Common myeloid progenitor, CD34-positive (primary cell): ENCODE results near the gene BSND.
"Not testable (repeated sequence)": the region's sequence is repeated elsewhere in the genome, so short reads cannot be mapped to it uniquely, and the experiment has no call there.

Source experiments
- CTCF ChIA-PET: fragments of 350-600 bp; sonication (Branson Sonifier 250); formaldehyde crosslinking; loops from one replicate; lab custom pipeline; 2021; ENCODE audit warnings: antibody characterized with exemption; lab: Charles Lee
- POLR2A ChIA-PET: fragments of 350-600 bp; sonication (Branson Sonifier 250); formaldehyde crosslinking; loops from one replicate; lab custom pipeline; 2021; ENCODE audit warnings: antibody characterized with exemption; lab: Charles Lee
- DNase-seq, 3 donors: peaks; one replicate each; pipeline versions ENCODE4 v3.0.0 to v3.0.0-alpha.2; 2013
- H3K27ac ChIP-seq, 2 experiments: 1 replicate in 1 of 2; 2 replicates in 1 of 2; pipeline ENCODE4 v1.7.0; 2013; ENCODE audit warnings: inconsistent platforms in 2 of 2, low read length in 2 of 2, mild to moderate bottlenecking in 2 of 2, low read depth in 1 of 2, moderate library complexity in 1 of 2; ENCODE audit not compliant: severe bottlenecking in 2 of 2, insufficient read depth in 1 of 2, poor library complexity in 1 of 2
- H3K27me3 ChIP-seq, 5 experiments: replicated peaks in 2 of 5; 1 replicate in 3 of 5; 2 replicates in 2 of 5; pipeline versions ENCODE4 v1.6.1 to v1.7.0; 2013; ENCODE audit warnings: low read length in 4 of 5, mild to moderate bottlenecking in 2 of 5, moderate library complexity in 2 of 5, inconsistent platforms in 1 of 5; ENCODE audit not compliant: insufficient read depth in 5 of 5, control insufficient read depth in 4 of 5
- H3K36me3 ChIP-seq, 4 experiments: 1 replicate in 2 of 4; 2 replicates in 2 of 4; pipeline versions ENCODE4 v1.6.1 to v1.7.0; 2013; ENCODE audit warnings: low read length in 3 of 4, control low read depth in 1 of 4, mild to moderate bottlenecking in 1 of 4; ENCODE audit not compliant: control insufficient read depth in 4 of 4, insufficient read depth in 4 of 4
- H3K4me1 ChIP-seq, 4 experiments: 1 replicate in 3 of 4; 2 replicates in 1 of 4; pipeline versions ENCODE4 v1.6.1 to v1.7.1; 2013; ENCODE audit warnings: low read length in 3 of 4, mild to moderate bottlenecking in 3 of 4, control low read depth in 1 of 4, inconsistent platforms in 1 of 4, moderate library complexity in 1 of 4; ENCODE audit not compliant: control insufficient read depth in 4 of 4, insufficient read depth in 4 of 4; ENCODE audit errors: control extremely low read depth in 1 of 4
- H3K4me3 ChIP-seq, 7 experiments: 1 replicate in 4 of 7; 2 replicates in 3 of 7; pipeline versions ENCODE4 v1.5.1 to v1.7.0; 2013; ENCODE audit warnings: mild to moderate bottlenecking in 7 of 7, low read length in 6 of 7, moderate library complexity in 6 of 7, inconsistent platforms in 2 of 7, low read depth in 2 of 7, control low read depth in 1 of 7; ENCODE audit not compliant: insufficient read depth in 4 of 7, control insufficient read depth in 1 of 7; ENCODE audit errors: extremely low read depth in 1 of 7
- H3K9me3 ChIP-seq, 5 experiments: 1 replicate in 4 of 5; 2 replicates in 1 of 5; pipeline versions ENCODE4 v1.6.1 to v1.7.1; 2013; ENCODE audit warnings: low read length in 4 of 5, mild to moderate bottlenecking in 2 of 5, inconsistent platforms in 1 of 5, low read depth in 1 of 5, moderate library complexity in 1 of 5; ENCODE audit not compliant: control insufficient read depth in 4 of 5, insufficient read depth in 2 of 5; ENCODE audit errors: control extremely low read depth in 1 of 5
- WGBS: methylation state at CpG from one replicate; pipeline ENCODE4 v1.1.5; 2013; ENCODE audit not compliant: insufficient coverage; 5-methylcytosine and 5-hydroxymethylcytosine counted together

BSND gene

DNA sequence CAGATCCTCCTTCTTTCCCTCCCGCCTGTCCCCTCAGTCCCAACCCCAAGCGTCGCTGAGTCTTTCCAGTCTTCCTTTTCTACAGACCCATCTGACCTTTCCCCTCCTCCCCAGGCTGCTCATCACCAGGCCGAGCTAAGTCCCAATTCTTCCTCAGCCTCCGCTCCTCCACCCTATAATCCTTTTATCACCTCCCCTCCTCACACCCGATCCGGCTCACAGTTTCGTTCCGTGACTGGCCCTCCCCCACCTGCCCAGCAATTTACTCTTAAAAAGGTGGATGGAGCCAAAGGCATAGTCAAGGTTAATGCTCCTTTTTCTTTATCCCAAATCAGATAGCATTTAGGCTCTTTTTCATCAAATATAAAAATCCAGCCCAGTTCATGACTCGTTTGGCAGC, 25.4 kb downstream of the BSND start:
- H3K27ac ChIP-seq, H3K27me3 ChIP-seq, H3K4me1 ChIP-seq, POLR2A ChIA-PET, CTCF ChIA-PET, H3K36me3 ChIP-seq, DNase-seq, H3K4me3 ChIP-seq, H3K9me3 ChIP-seq: not testable (repeated sequence)
- WGBS = 100% methylated on average over 4 of the region's 10 CpGs

DNA sequence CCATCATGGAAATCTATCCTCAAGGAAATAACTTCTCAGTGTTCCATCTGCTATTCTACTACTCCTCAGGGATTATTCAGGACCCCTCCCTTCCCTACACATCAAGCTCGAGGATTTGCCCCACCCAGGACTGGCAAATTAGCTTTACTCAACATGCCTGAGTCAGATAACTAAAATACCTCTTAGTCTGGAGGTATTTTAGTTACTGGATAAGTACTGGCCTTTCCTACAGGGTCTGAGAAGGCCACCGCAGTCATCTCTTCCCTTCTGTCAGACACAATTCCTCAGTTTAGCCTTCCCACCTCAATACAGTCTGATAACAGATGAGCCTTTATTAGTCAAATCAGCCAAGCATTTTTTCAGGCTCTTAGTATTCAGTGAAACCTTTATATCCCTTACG, 27.9 kb downstream of the BSND start:
- 100% methylated on average over 1 of the region's 3 CpGs for WGBS
- H3K36me3 ChIP-seq, DNase-seq, H3K9me3 ChIP-seq, POLR2A ChIA-PET, H3K27me3 ChIP-seq, H3K4me1 ChIP-seq, H3K4me3 ChIP-seq, H3K27ac ChIP-seq, CTCF ChIA-PET: not testable (repeated sequence)

DNA sequence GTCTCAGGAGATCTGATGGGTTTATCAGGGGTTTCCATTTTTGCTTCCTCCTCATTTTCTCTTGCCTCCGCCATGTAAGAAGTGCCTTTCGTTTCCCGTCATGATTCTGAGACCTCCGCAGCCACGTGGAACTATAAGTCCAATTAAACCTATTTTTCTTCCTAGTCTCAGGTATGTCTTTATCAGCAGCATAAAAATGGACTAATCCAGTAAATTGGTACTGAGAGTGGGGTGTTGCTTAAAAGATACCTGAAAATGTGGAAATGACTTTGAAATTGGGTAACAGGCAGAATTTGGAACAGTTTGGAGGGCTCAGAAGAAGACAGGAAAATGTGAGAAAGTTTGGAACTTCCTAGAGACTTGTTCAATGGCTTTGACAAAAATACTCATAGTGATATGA, 32.4 kb downstream of the BSND start:
- DNase-seq, H3K36me3 ChIP-seq, H3K4me1 ChIP-seq, POLR2A ChIA-PET, H3K9me3 ChIP-seq, H3K27ac ChIP-seq, H3K4me3 ChIP-seq: not testable (repeated sequence)
- peaks cover 0 to 16% (median 9%) of the 10 kb centered on the region in 5 experiments for H3K27me3 ChIP-seq
- CTCF ChIA-PET = interaction anchor here (0.7 kb wide), 1 partner anchor 10 kb away, joined by 3 read pairs; no protein-coding TSS in a partner anchor
- 71% methylated on average over 1 of the region's 5 CpGs for WGBS

DNA sequence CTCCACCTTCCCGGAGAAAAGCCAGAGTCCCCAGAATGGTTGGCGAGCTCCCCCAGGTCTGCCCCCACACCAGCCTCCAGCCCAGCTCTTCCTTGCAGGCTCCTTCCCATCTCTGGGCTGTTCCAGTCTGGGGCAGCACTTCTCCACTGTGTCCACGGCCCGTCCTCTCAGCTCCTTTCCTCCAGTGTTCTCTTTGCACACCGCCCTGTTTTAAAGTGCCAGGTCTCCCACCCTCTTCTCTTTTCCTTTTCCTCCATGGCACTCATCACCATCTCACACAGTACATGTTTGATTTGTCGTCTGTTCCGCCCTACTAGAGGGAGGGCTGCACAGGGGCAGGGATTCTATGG, 34.5 kb downstream of the BSND start:
- H3K27ac ChIP-seq = no peak overlapping the region
- ChIA-PET POLR2A (no interaction called here), CTCF (interaction anchor here (1.4 to 2.3 kb wide), 2 partner anchors 11 to 37 kb away, joined by 4 to 9 read pairs; no protein-coding TSS in a partner anchor)
- no peaks in the 10 kb centered on the region for H3K9me3 ChIP-seq
- H3K36me3 ChIP-seq = no peaks in the 10 kb centered on the region
- H3K4me1 ChIP-seq = no peaks in the 10 kb centered on the region
- peaks cover 0 to 37% (median 22%) of the 10 kb centered on the region in 5 experiments for H3K27me3 ChIP-seq
- H3K4me3 ChIP-seq = no peak overlapping the region
- no peak for DNase-seq
- 97% methylated on average over 7 of the region's 7 CpGs for WGBS

DNA sequence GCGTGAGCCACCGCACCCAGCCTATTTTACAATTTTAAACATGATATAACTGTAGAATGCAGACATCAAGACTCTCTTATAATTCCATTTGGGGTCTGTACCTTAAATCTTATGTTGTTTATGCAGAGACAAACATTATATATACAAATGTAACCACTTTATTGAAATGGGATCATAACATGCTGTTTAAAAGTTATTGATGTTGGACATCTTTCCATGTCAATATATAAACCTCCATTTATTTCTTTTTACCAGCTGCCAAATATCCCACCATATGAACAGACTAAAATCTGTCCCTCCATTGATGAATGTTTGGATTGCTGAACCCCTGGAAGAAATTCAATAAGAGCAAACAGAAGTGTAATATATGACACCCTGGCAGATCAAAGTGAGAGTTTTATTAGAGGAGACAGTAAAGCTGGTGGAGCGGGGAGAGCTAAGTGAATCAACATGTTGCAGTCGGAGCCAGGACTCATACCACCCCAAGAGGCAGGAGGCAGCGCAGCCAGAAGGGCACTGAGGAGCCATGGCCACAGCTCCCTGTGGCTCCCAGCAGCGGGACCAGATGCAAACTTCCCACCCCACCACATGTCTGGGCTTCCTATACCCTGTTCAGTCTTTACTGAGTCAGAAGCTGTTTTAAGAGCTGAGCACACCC, 35.9 kb downstream of the BSND start:
- WGBS = 93% methylated on average over 4 of the region's 6 CpGs
- Histone ChIP-seq H3K27me3 (peaks cover 5 to 51% (median 31%) of the 10 kb centered on the region in 5 experiments), H3K4me1 (peaks cover 0 to 6% (median 4%) of the 10 kb centered on the region in 4 experiments), H3K4me3 (no peak overlapping the region), H3K36me3 (no peaks in the 10 kb centered on the region), H3K27ac (no peak overlapping the region), H3K9me3 (no peaks in the 10 kb centered on the region)
- DNase-seq = no peak
- ChIA-PET POLR2A (no interaction called here), CTCF (interaction anchor here (2.3 kb wide), 1 partner anchor 12 kb away, joined by 9 read pairs; no protein-coding TSS in a partner anchor)

DNA sequence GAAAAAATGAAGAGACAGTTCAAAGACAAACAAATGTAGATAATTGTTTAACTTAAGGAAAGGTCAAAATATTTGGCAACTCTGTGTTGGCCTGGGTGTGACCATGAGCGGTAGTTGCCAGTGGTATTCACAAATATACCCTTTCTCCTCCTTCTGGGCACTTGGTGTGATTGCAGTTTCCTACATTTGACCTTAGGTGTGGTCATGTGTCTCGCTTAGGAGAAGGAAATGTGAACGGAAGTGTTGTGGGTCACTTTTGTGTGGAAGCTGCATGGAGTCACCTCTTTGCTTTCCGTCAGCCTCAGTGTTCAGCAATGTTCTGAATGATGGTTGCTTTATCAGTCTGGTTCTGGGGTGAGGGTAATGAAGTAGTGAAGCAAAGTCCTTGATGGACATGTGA, 37.2 kb downstream of the BSND start:
- H3K36me3 ChIP-seq = no peaks in the 10 kb centered on the region
- H3K27ac ChIP-seq = no peak overlapping the region
- peaks cover 5 to 64% (median 40%) of the 10 kb centered on the region in 5 experiments for H3K27me3 ChIP-seq
- no peak for DNase-seq
- ChIA-PET POLR2A (no interaction called here), CTCF (no interaction called here)
- peaks cover 0 to 16% (median 10%) of the 10 kb centered on the region in 4 experiments for H3K4me1 ChIP-seq
- no peaks in the 10 kb centered on the region for H3K9me3 ChIP-seq
- H3K4me3 ChIP-seq = no peak overlapping the region
- 35% methylated on average over 3 of the region's 4 CpGs for WGBS

DNA sequence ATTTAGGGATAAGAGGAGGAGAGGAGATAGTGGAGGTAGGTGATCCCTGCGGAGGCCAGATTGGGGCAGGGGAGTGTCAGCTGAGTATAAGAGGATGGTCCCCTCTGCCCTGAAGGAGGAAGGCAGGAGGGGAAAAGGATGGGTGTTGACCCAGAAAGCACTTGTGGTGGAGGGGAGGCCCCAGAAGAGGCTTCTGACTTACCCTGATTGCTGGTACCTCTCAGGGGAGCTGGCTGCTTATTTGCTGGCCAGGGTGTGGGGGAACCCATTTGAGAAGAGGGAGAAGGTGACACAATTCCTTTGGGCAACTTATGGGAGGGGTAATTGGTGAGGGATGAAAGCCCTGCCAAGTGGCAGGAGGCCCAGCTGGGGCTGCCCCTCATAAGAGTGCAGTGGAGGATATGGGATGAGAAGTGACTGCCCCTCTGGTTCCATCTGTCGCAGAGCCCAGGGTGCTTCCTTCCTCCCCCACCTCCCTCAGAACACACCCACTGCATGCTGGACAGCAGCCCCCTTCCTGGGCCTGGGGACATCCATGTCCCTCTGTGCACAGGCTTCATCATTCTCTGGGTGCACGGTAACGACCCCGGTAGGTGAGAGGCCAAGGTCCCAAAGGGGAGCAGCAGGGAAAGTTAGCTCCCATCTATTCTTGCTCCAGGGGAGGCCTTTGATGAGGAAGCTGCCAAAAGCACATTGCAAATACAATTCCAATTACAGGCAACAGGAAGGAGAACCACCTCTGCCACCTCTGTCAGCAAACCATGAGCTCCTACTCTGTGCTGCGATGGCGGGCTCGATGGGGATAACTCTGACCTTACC, 39.2 kb downstream of the BSND start:
- peaks cover 5 to 83% (median 50%) of the 10 kb centered on the region in 5 experiments for H3K27me3 ChIP-seq
- WGBS = 88% methylated on average over 8 of the region's 8 CpGs

More for the DNA sequence above, 39.2 kb downstream of the BSND start:
- DNase-seq = no peak
- Histone ChIP-seq H3K36me3 (no peaks in the 10 kb centered on the region), H3K4me1 (peaks cover 0 to 16% (median 10%) of the 10 kb centered on the region in 4 experiments), H3K9me3 (no peaks in the 10 kb centered on the region), H3K4me3 (no peak overlapping the region), H3K27ac (no peak overlapping the region)
- POLR2A ChIA-PET = no interaction called here
- CTCF ChIA-PET = interaction anchor here (1.3 kb wide), 1 partner anchor 15 kb away, joined by 4 read pairs; no protein-coding TSS in a partner anchor
